NCI-H1105 treated with DMSO at 0.1 percent for 48 hours (cell line): ENCODE measurements around the gene PTPRCAP.

ENCODE experiments used
- DNase-seq: peaks from one replicate; lab custom pipeline; 2025; lab: John Stamatoyannopoulos, UW

Gene PTPRCAP

DNA sequence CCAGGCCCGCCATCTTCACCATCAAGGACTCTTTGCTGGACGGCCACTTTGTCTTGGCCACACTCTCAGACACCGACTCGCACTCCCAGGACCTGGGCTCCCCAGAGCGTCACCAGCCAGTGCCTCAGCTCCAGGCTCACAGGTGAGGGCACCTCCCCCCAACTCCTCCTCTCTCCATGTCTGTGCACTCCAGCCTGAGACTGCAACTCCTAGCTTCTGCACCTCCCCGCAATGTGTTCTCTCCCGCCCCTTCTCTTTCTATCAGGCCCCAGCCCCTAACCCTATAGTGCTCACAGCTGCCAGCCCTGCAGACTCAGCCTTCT is 41.3 kb downstream of the PTPRCAP start:
- DNase-seq = no peak

DNA sequence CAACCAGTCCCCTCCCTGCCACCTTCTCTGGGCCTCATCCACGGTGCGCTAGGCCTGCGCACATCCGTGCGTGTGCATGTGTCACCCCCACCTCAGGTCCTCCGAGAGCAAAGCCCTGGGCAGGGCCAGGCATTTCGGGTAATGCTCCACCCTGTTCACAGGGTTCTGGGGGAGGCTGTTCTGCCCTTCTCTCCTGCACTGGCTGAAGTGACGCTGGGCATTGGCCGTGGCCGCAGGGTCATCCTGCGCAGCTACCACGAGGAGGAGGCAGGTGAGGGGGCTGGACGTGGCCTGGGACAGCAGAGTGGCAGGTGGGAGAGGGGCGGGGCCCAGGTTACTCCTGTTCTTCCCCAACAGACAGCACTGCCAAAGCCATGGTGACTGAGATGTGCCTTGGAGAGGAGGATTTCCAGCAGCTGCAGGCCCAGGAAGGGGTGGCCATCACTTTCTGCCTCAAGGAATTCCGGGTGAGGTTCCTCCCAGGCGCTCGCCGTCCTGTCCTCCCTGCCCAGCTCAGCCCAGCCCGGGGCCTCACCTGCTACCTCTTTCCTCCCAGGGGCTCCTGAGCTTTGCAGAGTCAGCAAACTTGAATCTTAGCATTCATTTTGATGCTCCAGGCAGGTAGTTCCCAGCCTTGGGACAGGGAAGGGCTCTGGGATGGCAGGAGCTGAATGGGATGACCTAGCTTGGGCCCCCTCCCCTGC is 41.8 kb downstream of the PTPRCAP start:
- no peak for DNase-seq

DNA sequence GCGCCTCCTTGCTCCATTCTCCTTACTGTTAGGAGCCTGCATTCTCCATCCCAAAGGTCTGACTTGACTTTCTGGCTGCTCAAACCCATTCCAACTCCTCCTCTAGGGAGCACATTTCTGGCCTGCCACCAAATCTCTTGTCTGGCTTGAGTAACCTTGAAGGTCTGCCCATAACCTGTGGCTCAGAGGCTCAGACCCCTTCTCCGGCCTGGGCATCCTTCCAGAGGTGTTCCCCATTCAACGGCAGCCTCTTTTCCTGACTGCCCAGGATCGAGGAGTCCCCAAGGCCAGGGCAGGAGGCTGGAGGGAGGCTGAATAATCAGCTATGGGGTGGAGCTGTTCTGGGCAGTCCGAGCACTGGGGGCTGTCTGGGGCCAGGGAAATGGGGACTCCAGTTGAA is 43.5 kb downstream of the PTPRCAP start:
- no peak for DNase-seq

DNA sequence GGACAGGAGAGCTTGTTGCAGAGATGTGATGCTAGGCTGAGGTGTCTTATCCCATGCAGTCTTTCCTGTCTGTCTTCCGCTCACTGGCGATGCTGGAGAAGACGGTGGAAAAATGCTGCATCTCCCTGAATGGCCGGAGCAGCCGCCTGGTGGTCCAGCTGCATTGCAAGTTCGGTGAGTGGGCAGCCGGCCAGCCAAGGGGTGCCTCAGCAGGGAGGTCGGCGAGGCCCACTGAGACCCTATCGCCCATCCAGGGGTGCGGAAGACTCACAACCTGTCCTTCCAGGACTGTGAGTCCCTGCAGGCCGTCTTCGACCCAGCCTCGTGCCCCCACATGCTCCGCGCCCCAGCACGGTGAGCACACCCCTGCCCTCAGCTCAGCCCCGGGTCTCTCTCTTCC is 44.0 kb downstream of the PTPRCAP start:
- DNase-seq = no peak

DNA sequence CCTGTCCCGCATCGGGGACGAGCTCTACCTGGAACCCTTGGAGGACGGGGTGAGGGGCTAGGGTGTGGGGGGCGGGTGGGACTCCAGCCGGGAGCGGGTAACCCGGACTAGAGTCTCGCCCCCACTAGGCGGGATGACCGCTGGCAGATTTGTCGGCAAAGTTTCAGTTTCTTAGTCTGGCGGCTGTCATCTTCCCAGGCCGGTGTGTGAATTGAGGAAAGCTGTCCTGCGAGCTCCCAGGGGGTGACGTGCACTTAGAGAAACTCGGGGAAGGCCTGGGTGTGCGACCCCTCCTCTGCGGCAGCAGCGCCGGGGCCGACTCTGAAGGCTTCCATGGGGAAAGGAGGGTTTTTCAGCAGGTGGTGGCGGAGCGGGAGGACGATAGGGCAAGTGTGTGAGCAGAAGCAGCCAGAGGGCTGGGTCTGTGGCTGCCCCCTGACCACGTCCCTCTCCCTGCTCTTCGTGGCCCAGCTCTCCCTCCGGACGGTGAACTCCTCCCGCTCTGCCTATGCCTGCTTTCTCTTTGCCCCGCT is 45.2 kb downstream of the PTPRCAP start:
- no peak for DNase-seq

DNA sequence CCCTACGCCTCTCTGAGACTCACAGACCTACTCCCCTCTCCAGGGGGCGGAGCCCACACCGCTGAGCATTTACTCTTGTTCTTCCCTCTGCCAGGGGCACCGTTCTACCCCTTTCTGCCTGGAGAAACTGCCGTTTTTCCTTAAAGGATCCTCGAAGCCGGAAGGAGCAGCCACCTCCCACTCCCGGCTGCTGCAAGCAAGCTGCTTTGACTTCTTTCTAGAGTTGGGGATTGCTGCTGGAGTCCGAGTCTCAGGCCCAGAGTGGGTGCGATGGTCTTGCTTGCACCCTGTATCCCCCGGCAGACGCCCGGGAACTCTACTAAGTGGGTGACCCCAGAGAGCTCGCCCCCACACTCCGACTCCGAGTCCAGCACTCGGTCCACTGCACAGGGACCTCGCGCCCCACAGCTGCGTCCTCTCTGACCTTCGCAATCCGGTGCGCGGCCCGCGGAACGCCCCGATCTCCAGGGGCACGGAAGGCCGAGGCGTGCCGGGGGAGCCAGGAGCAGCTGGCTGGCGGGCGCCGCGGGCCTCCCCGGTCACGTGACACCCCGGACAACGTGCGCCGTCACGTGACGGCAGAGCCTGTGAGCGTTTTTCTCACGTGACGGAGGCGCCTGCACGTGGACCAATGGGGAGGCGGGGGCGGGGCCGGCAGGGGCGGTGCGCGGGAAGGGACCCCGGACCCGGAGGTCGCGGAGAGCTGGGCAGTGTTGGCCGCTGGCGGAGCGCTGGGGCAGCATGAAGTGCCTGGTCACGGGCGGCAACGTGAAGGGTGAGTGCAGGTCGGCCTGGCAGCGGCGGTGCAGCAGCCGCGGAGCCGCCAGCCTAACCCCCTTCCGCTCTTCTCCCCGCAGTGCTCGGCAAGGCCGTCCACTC is 45.9 kb downstream of the PTPRCAP start, which contains the start of gene RAD9A:
Gene RAD9A, plus strand, starts transcription at position 683 of the 879 bp plus-strand sequence. Its CDS starts 59 bp downstream, at position 742.
- DNase-seq = peak; percentile 95

DNA sequence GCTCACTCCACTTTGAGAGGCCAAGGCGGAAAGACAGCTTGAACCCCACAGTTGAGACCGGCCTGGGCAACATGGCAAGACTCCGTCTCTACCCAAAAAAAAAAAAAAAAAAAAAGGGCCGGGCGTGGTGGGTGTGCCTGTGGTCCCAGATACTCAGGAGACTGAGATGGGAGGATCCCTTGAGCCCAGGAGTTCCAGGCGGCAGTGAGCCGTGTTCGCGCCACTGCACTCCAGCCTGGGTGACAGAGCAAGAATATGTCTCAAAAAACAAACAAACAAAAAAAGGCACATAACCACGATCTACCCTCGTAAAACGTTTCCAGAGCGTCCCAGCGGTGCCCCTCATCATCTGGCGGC is 46.6 kb downstream of the PTPRCAP start:
- DNase-seq = no peak

DNA sequence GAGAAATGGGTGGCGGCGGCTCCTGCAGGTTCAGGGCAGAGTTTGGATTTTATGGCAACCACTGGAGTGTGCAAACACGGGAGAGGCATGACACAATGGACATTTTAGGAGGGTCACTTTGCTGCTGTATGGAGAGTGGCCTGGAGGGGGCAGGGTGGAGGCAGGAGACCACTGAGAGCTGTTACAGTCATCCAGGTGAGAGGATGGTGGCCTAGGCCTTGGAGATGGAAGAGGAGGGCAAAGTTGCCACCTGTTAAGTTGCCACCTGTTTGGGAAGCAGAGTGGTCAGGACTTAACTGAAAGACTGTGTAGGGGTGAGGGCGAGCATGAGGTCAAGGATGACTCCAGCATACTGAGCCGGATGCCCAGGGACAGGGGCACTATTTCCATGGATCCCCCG is 48.0 kb downstream of the PTPRCAP start:
- peak; percentile 33 for DNase-seq

DNA sequence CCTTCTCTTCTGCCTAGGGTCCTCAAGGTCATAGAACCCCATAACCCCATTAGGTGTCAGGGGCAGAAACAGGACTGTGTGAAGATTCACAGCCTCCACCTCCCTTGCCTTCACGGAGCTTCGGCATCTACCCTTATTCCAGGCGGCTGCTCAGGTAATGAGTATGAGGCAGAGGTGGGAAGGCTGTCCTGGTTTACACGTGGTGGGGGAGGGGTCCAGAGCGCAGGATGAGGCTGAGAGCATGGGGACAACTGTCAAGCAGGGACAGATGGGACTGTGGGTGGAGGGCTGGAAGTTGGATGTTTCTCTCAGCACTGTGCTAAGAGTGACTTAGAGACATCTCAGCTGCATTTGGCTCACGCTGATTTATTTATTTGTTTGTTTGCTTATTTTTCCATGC is 50.0 kb downstream of the PTPRCAP start:
- no peak for DNase-seq

DNA sequence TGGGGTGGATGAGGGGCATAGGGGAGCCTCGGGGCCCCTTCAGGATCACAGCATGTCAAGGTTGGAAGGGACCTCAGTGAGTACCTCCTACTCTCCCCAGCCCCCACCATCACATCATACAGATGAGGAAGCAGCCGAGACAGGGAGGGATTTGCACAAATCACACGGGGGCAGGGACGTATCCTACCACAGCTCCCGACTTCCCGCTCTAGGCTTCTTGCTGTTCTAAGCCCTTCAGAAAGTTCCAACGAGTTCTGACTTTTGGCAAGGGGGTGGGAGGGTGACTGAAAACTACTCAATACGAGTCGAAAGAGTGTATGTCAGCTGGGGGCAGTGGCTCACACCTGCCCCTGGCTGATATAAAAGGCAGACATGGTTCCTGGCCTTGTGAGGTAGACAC is 50.4 kb downstream of the PTPRCAP start:
- no peak for DNase-seq
